VCaP (cell line): Measurements from ENCODE around the gene RASAL2.

ENCODE experiments used
- H3K27ac ChIP-seq: fragments of 450-650 bp; 2 replicates; pipeline ENCODE4 v1.5.1; 2017
- CTCF ChIP-seq: fragments of 450-650 bp; conservative IDR thresholded peaks from 2 replicates; pipeline ENCODE4 v1.5.1; 2017; ENCODE audit warnings: mild to moderate bottlenecking, moderate library complexity

RASAL2 gene

GRCh38 chr1:178294654-178295053 is 200.8 kb downstream of the RASAL2 start:
- TF ChIP-seq CTCF: no peak
- no peak overlapping the region for H3K27ac ChIP-seq

GRCh38 chr1:178300352-178300699 is 206.4 kb downstream of the RASAL2 start:
- H3K27ac ChIP-seq: peak overlapping the region; percentile 47
- no peak for TF ChIP-seq CTCF

GRCh38 chr1:178301141-178301540 is 207.2 kb downstream of the RASAL2 start:
- no peak for TF ChIP-seq CTCF

GRCh38 chr1:178307264-178307663 is 213.4 kb downstream of the RASAL2 start:
- no peak for TF ChIP-seq CTCF
- H3K27ac ChIP-seq: peak overlapping the region; percentile 85

More at GRCh38 chr1:178301141-178301540, 207.2 kb downstream of the RASAL2 start:
- H3K27ac ChIP-seq: peak overlapping the region; percentile 47

GRCh38 chr1:178308438-178308837 is 214.5 kb downstream of the RASAL2 start:
- no peak for TF ChIP-seq CTCF

GRCh38 chr1:178310685-178311105 is 216.8 kb downstream of the RASAL2 start:
- TF ChIP-seq CTCF: peak; percentile 80
- peak overlapping the region; percentile 85 for H3K27ac ChIP-seq

More at GRCh38 chr1:178308438-178308837, 214.5 kb downstream of the RASAL2 start:
- H3K27ac ChIP-seq: peak overlapping the region; percentile 85

- TF ChIP-seq CTCF: no peak
- peak overlapping the region; percentile 32 for H3K27ac ChIP-seq
Observed at GRCh38 chr1:178311164-178311563, 217.3 kb downstream of the RASAL2 start.

- peak overlapping the region; percentile 68 for H3K27ac ChIP-seq
Observed at GRCh38 chr1:178320280-178320982, 226.5 kb downstream of the RASAL2 start.
